Endothelial cell (in vitro differentiated cells): ENCODE data around the gene NAA10. TPM values are rescaled to one million over a fixed set of nuclear protein-coding genes. Genes with fewer than 3 reads are reported as not detected.
A peak's percentile ranks its signal among the peaks of the same experiment; 100 is the strongest.

Experiments
- DNase-seq: peaks from one replicate; pipeline ENCODE4 v3.0.0; 2021; ENCODE audit warnings: low spot score
- H3K27ac Mint-ChIP-seq: one replicate; pipeline ENCODE4 v1.8.0; 2021; ENCODE audit warnings: mixed read lengths, inconsistent platforms; ENCODE audit not compliant: unreplicated experiment
- H3K27me3 Mint-ChIP-seq: one replicate; pipeline ENCODE4 v1.8.0; 2021; ENCODE audit warnings: mild to moderate bottlenecking, moderate library complexity, mixed read lengths, inconsistent platforms; ENCODE audit not compliant: unreplicated experiment
- H3K36me3 Mint-ChIP-seq: one replicate; pipeline ENCODE4 v1.8.0; 2021; ENCODE audit warnings: mild to moderate bottlenecking, low read depth, mixed read lengths, inconsistent platforms; ENCODE audit not compliant: unreplicated experiment
- H3K4me1 Mint-ChIP-seq: one replicate; pipeline ENCODE4 v1.8.0; 2021; ENCODE audit warnings: mild to moderate bottlenecking, mixed read lengths, inconsistent platforms; ENCODE audit not compliant: unreplicated experiment
- H3K4me3 Mint-ChIP-seq: one replicate; pipeline ENCODE4 v1.8.0; 2021; ENCODE audit warnings: mild to moderate bottlenecking, mixed read lengths, inconsistent platforms; ENCODE audit not compliant: unreplicated experiment
- H3K9me3 Mint-ChIP-seq: one replicate; pipeline ENCODE4 v1.8.0; 2021; ENCODE audit warnings: mixed read lengths, inconsistent platforms; ENCODE audit not compliant: unreplicated experiment
- CTCF ChIP-seq: fragments of 200-600 bp; sonication (generic); IDR thresholded peaks from one replicate; pipeline ENCODE4 v1.5.0; 2021; ENCODE audit warnings: antibody characterized with exemption; ENCODE audit not compliant: unreplicated experiment
- total RNA-seq: library from RNA; stranded (reverse); fragmentation: NEBNext Ultra II Directional; extraction: Animal tissue kit (Norgen Biotek cat#: 25700); gene quantifications from one replicate; pipeline ENCODE4 v1.2.1, GENCODE V29; 2021; ENCODE audit not compliant: unreplicated experiment

The NAA10 gene
- total RNA-seq, 1 donor from 2014 or later: 85.5 TPM

- DNase-seq: no peak
- TF ChIP-seq CTCF: no peak
- peaks cover 7% of the 10 kb centered on the region for H3K27me3 Mint-ChIP-seq
- peaks cover 3% of the 10 kb centered on the region for H3K4me1 Mint-ChIP-seq
- no peak overlapping the region for H3K27ac Mint-ChIP-seq
- peaks cover 11% of the 10 kb centered on the region for H3K36me3 Mint-ChIP-seq
- H3K9me3 Mint-ChIP-seq: no peaks in the 10 kb centered on the region
- H3K4me3 Mint-ChIP-seq: no peak overlapping the region
These were observed 4.6 kb downstream of the NAA10 start for GRCh38 chrX:153930011-153930910.

GRCh38 chrX:153929576-153929975, 5.3 kb downstream of the NAA10 start:
- no peak overlapping the region for H3K4me3 Mint-ChIP-seq
- no peak overlapping the region for H3K27ac Mint-ChIP-seq
- DNase-seq: no peak
- peaks cover 6% of the 10 kb centered on the region for H3K4me1 Mint-ChIP-seq
- H3K27me3 Mint-ChIP-seq: peaks cover 7% of the 10 kb centered on the region
- TF ChIP-seq CTCF: no peak
- no peaks in the 10 kb centered on the region for H3K9me3 Mint-ChIP-seq
- peaks cover 11% of the 10 kb centered on the region for H3K36me3 Mint-ChIP-seq

- peaks cover 6% of the 10 kb centered on the region for H3K27me3 Mint-ChIP-seq
- H3K27ac Mint-ChIP-seq: peak overlapping the region; percentile 67
- no peaks in the 10 kb centered on the region for H3K9me3 Mint-ChIP-seq
- H3K36me3 Mint-ChIP-seq: peaks cover 11% of the 10 kb centered on the region
- no peak for TF ChIP-seq CTCF
- no peak for DNase-seq
- H3K4me1 Mint-ChIP-seq: peaks cover 10% of the 10 kb centered on the region
- no peak overlapping the region for H3K4me3 Mint-ChIP-seq
These were observed 6.0 kb downstream of the NAA10 start for GRCh38 chrX:153928846-153929245.

GRCh38 chrX:153927922-153928760, 6.7 kb downstream of the NAA10 start:
- Mint-ChIP-seq H3K4me3 (peak overlapping the region; percentile 78), H3K27me3 (peaks cover 6% of the 10 kb centered on the region), H3K27ac (peak overlapping the region; percentile 80), H3K4me1 (peaks cover 10% of the 10 kb centered on the region), H3K9me3 (no peaks in the 10 kb centered on the region), H3K36me3 (peaks cover 11% of the 10 kb centered on the region)
- DNase-seq: peak; percentile 86
- no peak for TF ChIP-seq CTCF

GRCh38 chrX:153927672-153927921, 7.2 kb downstream of the NAA10 start:
- H3K27ac Mint-ChIP-seq: peak overlapping the region; percentile 30
- peaks cover 4% of the 10 kb centered on the region for H3K27me3 Mint-ChIP-seq
- H3K36me3 Mint-ChIP-seq: peaks cover 11% of the 10 kb centered on the region
- TF ChIP-seq CTCF: no peak
- H3K4me1 Mint-ChIP-seq: peaks cover 12% of the 10 kb centered on the region
- H3K9me3 Mint-ChIP-seq: no peaks in the 10 kb centered on the region
- no peak for DNase-seq
- peak overlapping the region; percentile 78 for H3K4me3 Mint-ChIP-seq
